CD1c-positive myeloid dendritic cell (primary cell): ENCODE data around the gene FOXA1.

ENCODE experiments used
- DNase-seq: peaks from one replicate; pipeline ENCODE4 v3.0.0-alpha.2; 2016; ENCODE audit errors: extremely low spot score

Gene FOXA1

DNA sequence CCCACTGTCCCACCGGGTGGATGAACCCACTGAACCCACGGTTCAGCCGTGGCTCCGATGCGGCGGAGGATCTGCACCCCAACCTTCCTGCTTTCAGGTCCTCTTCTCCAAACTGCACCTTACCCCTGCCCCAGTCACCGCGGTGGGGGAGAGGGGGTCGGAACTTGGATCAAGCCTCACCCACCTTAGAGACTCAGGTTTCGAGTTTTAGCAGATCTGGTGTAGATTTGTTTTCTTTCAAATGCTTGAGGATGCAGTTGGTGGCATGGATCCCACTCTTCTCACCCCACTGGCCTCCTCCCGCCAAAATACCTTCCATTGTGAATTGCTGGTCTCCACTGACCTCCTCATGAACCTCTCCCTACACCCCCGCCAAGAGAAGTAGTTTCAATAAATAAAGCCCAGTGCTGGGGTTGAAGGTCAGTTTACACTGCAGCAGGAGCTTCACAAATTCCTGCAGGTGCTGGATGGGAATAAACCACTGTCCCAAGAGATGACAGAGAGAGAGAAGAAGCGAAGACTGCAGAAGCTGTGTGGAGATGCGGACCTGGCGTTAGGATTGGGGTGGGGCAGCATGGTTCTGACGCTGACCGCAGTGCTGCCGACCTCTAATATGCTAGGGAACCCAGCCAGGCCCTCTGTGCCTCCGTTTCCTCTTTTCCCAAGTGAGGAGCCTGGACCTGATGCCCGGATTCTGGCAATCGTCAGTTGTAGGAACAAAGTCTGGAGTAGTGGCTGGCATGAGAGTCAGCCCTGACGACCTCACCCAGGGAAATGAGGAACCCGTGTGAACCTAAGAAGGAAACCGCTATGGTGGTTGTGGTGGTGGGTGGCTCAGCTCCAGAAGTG, 7.8 kb upstream of the FOXA1 start:
- no peak for DNase-seq

DNA sequence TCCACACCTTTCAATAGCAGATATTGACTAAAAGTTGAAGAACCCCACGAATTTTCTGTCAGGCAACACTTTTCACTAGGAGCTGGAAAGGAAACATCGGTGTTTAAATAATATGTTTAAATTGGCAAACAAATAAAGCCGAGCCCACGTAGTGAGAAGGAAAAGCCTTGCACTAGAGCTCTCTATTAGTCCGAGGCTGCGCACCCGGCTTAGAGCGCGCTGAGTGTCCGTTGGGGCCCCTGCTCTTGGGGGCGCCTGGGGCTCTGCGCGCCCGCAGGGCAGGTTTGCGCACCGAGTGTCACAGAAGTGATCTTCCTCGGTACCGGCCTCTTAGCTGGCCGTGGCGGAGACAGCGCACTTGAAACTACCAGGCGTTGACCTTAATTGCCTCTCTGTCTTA, 6.8 kb upstream of the FOXA1 start:
- DNase-seq: no peak

DNA sequence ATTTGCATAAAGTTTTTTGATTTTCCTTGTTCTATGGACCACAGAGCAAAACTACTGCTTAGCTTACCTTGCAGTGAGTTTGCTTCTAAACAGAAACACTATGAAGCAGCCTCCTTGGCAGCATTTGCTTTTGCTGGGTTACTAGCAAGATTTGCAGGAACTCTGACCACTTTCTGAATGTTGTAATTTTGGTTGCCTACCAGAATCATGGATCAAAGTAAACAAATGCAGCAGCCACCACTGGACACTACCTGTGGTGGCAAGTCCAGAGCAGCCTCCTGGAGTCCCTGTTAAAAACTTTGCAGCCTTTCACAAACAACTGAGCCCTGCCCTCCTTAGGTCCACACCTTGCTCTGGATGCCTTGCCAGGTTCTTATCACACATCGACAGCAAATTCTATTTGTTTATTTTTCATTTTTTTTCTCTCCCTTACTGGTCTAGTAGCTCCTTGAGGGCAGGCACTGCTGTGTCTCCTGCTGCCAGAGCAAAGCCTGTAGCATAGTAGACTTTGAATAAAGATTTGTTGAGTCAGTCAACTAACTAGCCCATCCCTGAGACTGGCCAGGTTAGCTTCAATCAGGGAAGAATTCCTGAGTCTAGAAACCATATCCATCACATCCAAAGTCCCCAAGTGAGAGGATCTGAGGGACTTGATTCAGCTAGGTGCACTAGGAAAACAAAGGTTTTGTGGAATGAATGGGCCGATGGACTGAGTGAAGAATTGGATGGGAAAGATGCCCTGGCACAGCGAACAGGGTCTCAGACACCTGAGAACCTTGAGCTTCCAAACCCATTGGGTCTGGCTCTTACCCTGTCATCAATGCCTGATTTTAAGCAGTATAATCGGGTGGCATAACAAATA, 6.1 kb upstream of the FOXA1 start:
- DNase-seq: no peak

DNA sequence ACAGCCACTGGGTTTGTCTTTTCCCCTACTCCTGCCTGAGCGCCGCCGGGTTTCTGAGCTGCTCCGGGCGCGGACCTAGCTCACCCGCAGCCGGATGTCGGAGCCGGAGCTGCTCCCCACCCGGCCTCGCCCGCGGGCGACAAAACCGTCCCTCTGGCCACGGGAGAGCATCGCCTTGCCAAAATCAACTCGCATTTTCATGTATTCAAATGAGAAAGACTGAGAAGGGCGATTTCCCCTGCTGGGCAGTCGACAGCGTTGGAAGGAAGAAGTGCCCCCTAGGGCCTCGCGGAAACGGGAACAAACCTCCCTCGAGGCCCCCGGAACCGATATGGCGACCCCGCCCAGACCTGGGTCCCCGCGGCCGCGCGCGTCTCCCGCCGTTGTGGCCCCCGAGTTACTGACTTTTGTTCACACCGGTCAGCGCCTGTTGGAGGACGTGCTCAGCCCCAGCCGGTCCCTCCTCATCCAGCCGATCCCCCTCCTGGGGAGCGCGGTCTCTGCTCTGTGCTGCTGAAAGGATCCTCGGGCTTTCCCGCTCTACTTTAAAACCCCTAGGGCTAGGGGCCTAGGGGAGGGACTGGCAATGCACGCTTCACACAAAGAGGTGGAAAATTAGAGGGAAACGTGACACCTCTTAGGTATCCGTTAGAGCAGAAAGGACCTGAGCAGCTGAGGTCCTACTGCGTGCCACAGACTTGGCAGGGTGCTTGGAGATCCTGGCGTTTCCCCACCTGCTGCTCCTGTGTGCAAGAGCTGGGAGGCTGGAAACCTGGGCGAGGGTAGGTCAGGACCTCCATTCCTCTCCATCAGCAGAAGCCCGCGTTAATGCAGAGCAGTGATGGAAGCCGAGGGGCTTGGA, 4.7 kb upstream of the FOXA1 start:
- no peak for DNase-seq

DNA sequence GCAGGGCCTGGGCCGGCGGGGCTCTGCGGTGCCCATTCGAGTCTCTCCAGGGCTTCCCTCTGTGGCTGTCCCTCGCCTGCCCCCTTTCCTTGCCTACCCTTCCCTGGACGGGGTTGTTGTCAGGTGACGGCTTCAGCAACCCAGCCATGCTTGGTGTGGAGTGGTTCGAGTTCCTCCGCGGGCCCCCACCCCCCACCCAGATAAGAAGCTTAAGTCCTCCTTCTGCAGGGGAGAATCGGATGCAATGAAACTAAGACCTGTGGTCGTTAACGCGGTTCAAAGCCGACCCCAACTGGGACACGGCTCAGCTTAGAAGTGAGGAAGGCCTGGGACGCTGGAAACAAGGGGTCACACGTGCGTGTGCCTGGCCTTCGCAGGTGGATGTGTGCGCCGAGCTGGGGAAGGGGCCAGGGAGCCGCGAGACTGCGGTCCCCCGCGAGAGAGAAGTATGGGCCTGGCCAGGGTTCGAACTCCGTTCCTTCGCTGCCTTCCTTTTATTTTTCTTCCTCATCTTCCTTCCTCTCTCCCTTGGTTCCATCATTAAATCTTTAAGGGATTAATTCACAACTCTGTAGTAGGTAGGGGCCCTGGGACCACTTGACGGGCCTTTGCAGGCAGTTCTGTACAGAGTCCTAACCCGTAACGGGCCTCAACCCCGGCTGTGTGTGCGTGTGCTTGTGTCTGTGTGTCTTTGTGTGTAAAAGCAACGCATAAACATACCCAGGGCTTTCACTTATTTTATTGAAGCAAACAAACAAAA, 3.9 kb upstream of the FOXA1 start:
- DNase-seq: no peak

DNA sequence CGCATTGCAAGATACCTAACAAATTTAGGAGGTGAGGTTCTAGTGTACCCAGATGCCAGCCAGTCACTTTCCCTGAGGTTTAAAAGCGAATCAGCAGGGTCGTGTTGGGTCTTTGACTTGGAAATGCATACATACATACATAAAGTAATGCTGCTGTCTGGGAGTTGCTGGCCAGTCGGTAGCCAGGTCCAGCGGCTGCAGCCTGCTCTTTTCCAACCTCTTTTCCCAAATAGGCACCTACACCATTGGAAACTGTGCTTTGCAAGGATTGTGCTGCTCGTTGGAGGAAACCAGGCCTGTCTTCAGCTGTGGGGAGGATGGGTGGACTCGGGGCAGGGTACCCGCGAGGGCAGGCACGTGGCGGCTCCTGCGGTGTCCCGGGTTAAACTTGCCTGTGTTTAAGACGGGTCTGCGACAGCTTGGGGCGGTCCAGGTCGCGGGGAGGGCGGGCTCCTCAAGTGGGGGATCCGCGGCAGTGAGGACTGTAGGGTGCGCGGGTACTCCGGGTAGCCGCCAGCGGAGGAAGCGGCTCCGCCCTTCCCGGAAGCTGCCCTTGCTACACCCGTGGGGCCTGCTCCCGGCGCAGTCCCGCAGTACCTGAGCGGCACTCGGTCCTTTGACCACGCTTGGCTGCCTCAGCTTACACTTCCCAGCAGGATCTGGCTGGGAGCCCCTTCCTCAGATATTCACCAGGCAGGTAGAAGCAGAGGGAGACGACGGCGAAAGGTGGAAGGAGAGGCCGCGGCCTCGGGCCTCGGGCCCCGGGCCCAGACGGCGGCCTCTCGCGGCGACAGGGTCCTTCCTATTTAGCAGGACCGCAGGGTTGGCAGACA, 3.1 kb upstream of the FOXA1 start:
- no peak for DNase-seq

DNA sequence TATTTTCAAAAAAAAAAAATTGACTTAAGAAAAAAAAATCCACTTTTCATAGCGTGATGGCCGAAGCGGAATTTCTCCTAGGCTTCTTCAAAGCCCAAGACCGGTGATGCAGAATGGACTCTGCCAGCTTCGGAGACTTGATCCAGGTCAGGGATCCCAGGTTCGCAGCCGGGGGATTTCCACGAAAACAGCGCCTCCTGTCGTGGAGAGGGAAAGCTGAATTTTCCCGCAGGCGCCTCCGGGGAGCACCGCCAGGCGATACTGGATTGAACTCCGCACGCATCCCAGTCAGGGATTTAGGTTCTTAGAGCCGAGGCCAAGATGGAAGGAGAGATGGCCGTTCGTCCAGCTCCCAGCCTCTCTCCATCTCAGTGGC, 2.5 kb upstream of the FOXA1 start:
- DNase-seq: no peak

DNA sequence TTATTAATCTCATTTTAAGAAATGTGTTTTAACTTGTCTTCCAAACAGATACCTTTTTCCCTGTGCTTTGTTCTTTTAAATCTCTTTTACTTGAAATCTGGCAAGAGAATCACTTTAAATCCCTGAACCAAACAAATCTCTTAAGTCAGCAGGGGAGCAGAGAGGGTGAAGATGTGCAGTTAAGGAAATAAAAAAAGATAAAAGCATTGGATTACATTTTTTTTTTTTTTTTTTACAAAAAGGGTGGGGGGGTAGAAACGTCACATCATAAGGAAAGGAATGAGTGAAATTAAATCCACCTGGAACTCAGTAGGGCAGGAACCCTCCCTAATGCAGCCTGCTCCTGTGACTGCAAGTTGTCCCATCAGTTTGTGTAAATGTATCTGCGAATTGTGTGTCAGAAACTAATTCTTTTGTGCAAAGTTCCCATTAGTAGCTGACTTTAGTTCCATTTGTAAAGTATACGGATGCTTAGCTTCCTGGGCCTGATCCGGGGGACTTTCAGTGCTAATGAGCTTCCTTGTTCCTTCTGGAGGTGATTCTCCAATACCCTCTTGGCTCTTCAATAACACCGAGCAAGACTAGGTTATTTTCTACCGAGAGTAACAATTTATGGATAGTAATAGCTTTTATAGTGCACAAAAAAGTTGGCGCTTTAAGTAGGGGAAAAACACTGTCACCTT, 1.9 kb upstream of the FOXA1 start:
- no peak for DNase-seq

DNA sequence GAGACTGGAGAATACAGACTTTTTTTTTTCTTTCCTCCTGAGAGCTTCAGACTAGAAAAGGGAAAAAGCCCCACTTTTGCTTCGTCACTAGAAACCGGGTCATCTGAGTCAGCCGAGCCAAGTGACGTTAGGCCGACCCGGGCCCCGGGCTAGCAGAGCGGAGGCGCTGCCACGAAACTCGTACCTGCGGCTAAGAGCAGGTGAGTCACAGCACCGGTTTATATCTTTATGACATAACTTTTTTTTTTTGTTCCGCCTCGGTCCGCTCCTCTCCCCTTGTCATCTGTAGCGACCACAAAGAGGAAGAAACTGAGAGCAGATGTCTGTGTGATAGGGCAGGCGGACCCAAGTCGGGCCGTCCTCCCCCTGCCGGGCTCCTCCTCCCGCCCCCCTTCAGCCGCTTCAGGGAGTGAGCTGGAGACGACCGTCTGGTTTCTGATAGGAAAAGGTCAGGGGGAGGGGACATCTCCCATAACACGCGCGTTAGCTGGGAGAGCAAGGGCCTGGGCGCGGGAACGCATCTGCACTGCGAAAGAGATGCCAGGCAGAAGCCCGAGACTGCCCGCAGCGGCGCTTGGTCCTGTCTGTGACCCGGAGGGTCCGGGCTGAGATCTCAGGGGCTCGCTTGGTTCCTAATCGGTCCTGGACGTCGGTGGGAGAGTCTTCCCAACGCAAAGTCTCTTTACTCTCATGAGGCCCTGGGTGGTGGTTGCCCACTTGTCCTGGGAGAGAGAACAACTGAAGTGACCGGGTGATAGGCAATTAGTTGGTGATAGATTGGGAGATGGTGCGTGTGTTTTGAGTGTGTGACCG, 966 bp upstream of the FOXA1 start:
- DNase-seq: peak; percentile 59

DNA sequence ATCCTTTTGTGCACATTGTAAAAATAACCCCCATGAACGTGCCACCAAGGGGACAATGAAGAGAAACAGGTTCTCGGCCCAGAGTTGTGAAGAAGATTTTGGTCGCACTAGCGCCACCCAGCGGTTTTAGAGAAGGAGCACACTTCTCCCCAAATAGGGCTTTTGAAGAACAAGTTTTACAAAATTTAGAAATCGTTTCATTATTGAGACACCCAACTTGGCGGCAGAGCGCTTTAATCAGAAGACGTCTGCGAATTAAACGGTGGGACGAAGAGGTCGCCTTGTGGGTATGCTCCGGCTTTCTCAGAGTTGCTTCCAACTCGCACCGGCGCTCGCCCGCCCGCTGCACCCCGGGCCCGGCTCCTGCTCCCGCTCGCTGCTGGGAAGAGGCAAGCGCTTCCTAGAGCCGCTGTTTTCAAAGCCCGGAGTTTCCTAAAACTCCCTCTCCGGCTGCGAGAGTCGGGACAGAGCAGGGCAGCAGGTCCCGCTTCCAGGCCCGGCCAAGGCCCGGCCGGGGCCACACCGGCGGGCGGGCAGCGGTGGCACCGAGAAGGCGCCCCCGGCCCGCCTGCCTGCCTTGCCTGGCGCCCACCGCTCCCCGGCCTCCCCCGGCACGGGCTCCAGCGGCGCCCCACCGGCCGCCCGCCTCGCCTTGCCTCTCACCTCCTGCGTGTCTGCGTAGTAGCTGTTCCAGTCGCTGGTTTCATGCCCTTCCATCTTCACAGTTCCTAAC, 645 bp downstream of the FOXA1 start:
- DNase-seq: peak; percentile 69

DNA sequence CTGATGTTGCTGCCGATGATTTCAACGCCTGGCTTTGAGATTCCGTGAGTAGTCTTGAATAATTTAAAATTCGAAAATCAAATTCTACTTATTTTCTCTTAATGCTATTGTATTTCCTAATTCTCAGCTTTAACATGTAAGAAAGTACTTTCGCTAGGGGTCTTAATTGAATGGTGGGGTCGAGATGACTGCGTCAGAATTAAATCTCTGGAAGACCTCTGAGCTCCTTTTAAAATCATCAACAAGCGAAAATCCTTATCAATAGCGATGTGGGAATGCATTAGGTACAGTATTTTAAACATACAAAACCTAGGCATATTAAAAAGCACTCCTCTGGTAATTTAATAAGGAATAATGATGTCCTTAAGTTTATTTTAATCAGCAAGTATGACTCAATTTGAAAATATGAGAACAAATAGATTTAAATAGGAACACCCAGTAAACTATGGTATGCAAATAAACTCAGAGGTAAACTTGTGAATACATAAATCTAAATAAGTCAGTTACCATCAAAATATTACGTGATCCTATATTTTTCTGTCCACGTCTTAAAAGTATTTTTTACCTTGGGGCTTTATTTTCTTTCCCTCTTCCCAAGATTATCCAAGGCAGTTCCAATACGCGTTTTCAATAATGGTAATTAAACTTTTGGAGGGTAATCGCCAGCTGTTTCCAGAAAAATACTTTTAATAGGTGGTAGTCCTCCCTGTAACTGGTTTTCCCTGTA, 1.4 kb downstream of the FOXA1 start:
- DNase-seq: no peak

DNA sequence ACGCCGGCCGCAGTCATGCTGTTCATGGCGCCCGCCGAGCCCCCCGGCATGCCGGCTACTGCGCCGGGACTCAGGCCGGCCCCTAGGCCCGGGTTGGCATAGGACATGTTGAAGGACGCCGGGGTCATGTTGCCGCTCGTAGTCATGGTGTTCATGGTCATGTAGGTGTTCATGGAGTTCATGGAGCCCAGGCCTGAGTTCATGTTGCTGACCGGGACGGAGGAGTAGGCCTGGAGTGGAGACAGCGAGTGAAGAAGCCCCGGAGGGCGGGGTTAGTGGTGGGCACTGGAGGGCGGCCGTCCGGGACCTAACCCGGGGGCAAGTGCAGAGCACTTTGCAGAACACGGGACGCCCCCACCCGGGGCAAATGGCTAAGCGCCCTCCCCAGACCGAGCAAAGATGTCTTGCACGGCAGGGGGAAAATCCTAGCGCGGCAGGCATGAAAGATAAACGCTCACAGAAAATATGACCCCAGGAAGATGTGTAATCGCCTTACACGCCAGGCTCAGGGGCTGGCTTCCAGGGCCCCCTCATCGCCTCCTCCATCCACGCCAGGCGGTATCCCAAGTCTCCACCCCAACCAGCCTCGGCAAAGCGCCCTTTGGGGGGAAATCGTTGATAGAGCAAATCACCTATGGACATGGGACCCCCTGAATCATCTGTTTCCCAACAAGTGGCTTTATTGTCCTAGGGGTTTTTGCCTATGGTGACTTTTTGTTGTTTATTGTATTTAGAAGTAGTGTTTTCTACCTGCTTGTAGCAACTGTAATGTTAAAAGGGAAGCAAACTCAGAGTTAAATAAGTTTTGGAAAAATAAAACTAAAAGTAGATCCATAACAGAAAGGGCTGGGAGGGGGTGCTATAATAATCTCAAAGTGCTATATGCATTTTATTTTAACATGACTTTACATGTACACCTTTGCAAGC, 2.3 kb downstream of the FOXA1 start:
- DNase-seq: no peak

DNA sequence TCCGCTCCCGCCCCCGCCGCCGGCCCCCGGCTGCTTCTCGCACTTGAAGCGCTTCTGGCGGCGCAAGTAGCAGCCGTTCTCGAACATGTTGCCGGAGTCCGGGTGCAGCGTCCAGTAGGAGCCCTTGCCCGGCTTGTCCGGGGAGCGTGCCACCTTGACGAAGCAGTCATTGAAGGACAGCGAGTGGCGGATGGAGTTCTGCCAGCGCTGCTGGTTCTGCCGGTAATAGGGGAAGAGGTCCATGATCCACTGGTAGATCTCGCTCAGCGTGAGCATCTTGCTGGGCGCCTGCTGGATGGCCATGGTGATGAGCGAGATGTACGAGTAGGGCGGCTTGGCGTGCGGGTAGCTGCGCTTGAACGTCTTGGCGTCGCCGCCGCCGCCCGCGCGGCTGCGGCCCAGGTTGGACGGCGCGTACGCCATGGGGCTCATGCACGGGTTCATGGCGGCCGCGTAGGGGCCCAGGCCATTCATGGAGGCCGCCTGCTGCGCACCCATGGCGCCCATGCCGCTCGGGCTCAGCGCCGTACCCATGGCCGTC, 3.0 kb downstream of the FOXA1 start:
- DNase-seq: no peak

DNA sequence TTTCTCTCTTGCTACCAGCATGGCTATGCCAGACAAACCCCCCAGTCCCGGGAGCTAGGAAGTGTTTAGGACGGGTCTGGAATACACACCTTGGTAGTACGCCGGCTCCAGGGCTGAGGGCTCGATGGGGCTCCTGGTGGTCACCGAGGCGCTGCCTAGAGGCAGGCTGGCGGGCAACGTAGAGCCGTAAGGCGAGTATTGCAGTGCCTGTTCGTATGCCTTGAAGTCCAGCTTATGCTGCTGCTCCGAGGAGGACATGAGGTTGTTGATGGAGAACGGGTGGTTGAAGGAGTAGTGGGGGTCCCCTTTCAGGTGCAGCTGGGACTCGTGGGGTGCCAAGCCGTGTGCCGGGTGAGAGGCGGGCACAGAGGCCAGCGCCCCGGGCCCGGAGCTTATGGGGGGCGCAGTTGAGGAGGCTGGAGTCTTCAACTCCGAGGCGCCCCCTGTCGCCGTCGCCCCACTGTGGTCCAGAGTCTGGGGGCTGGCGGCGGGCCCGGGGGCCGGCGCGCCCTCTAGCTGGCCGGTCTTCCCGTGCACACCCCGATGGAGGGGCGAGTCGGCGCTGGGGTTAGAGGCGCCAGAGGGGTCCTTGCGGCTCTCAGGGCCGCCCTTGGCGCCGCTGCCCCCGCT, 3.6 kb downstream of the FOXA1 start:
- DNase-seq: no peak

DNA sequence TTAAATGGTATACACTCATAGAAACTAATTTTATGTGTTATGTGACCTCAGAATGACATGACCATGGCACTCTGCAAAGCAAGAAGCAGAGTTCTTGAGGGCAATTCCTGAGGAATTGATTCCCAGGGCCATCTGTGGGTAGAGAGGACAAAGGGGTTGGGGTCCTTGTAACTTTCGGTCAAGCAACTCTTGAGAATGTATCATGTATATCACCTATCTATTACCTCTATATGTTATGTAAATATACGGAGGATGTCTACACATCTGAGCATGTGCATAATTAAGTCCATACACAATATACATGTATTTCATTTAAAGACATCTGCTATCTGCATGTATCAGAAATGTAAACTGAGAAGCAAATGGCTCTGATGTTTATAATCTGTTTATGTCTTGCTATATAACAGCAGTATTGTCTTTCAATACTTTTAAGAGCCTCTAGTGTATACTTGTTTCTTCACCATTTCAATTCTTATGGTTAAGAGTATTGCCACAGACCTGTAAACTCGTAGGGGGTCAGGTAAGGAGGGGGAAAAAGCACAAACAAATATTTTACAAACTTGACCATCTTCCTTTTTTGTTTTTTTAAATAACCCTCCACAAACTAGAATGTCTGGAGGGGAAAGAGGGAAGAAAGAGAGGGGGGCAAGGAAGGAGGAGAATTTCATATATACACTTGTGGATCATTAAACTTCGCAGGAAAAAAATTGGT, 4.5 kb downstream of the FOXA1 start:
- no peak for DNase-seq
